BLaER1 (cell line): ENCODE measurements around the gene GP1BB.

Experiments
- H3K27ac ChIP-seq: shearing (Covaris generic); formaldehyde crosslinking; 2 replicates; pipeline ENCODE4 v1.8.1; 2022
- H3K27me3 ChIP-seq: shearing (Covaris generic); formaldehyde crosslinking; 2 replicates; pipeline ENCODE4 v1.8.1; 2022
- H3K36me3 ChIP-seq: shearing (Covaris generic); formaldehyde crosslinking; 2 replicates; pipeline ENCODE4 v1.8.1; 2022
- H3K4me1 ChIP-seq: shearing (Covaris generic); formaldehyde crosslinking; 2 replicates; pipeline ENCODE4 v1.8.1; 2022
- H3K4me2 ChIP-seq: shearing (Covaris generic); formaldehyde crosslinking; 2 replicates; pipeline ENCODE4 v1.8.1; 2022
- H3K4me3 ChIP-seq: shearing (Covaris generic); formaldehyde crosslinking; 2 replicates; pipeline ENCODE4 v1.8.1; 2022
- H3K9ac ChIP-seq: shearing (Covaris generic); formaldehyde crosslinking; 2 replicates; pipeline ENCODE4 v1.8.1; 2022
- H3K9me3 ChIP-seq: shearing (Covaris generic); formaldehyde crosslinking; 2 replicates; pipeline ENCODE4 v1.8.1; 2022
- H4K20me1 ChIP-seq: shearing (Covaris generic); formaldehyde crosslinking; 2 replicates; pipeline ENCODE4 v1.8.1; 2022
- Cebpa-rat ChIP-seq: shearing (Covaris generic); IDR thresholded peaks from 2 replicates; pipeline ENCODE4 v1.8.1; 2022

The GP1BB gene

DNA sequence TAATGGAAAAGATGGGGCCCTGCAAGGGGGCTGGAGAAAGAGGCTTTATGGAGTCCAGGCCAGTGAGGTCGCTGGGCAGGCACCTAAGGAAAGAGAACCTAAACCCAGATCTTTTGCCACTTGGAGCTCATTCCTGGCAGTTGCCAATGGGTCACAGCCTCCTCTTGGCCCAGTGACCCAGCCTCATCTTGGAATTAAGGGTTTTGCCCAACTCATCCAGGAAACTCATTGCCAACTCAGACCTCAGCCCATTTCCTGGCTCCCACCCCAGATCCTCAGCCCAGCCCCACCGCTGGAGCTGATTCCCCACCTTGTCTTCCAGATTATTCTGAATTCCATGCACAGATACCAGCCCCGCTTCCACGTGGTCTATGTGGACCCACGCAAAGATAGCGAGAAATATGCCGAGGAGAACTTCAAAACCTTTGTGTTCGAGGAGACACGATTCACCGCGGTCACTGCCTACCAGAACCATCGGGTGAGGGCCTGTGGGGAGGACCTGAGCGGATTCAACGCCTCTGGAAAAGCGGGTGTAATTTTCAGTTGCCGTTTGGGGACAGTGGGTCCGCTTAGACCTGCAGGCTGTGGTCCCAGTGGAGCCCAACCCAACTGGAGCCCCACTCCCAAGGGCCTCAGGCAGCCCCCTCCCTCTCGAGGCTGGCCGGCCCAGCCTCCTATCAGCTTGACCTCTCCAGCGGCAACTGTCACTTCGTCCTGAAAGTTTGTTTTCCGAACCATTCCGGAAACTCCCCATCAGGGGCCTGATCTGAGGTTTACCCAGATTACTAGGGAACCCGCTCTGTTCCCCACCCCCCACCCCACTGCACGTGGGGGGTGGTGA lies 41.5 kb downstream of the GP1BB start:
- Histone ChIP-seq H3K9me3 (no peaks in the 10 kb centered on the region), H3K4me1 (peaks cover 55% of the 10 kb centered on the region), H3K36me3 (no peaks in the 10 kb centered on the region), H3K9ac (no peak overlapping the region), H3K4me3 (peak overlapping the region; percentile 66), H3K27me3 (peaks cover 100% of the 10 kb centered on the region), H3K27ac (no peak overlapping the region), H4K20me1 (peaks cover 81% of the 10 kb centered on the region), H3K4me2 (peak overlapping the region; percentile 88)
- TF ChIP-seq Cebpa-rat = no peak

DNA sequence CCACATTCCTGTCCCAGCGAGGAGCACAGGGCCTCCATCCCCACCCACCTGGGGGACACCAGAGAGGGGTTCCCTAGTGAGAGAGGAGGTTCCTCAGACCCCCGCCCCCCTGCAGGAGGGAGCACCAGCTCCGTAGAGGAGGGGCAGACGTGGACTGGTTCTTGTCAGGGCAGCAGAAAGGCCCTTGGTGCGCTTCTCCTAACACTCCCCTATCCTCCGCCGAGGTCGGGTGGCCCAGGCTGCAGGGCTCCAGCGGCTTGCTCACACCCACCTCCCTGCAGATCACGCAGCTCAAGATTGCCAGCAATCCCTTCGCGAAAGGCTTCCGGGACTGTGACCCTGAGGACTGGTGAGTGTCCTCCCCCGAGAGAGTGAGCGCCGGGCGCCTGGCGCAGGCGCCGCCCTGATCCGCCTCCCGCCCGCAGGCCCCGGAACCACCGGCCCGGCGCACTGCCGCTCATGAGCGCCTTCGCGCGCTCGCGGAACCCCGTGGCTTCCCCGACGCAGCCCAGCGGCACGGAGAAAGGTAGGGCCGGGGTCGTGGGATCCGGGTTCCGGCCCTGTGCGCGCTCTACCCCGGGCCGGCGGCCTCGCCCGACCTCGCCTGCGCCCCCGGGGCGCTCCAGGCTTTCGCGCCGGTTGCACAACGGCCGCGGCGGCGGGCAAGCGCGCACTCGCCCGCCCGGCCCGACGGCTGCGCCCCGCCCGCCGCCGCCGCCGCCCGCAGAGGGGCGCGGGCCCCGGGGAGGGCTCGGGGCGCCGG lies 42.3 kb downstream of the GP1BB start:
- H3K4me2 ChIP-seq = peak overlapping the region; percentile 88
- peak overlapping the region; percentile 66 for H3K4me3 ChIP-seq
- H3K4me1 ChIP-seq = peaks cover 55% of the 10 kb centered on the region
- H3K27me3 ChIP-seq = peaks cover 100% of the 10 kb centered on the region
- TF ChIP-seq Cebpa-rat = peak; percentile 68
- no peak overlapping the region for H3K27ac ChIP-seq
- no peak overlapping the region for H3K9ac ChIP-seq
- peaks cover 77% of the 10 kb centered on the region for H4K20me1 ChIP-seq
- no peaks in the 10 kb centered on the region for H3K9me3 ChIP-seq
- H3K36me3 ChIP-seq = no peaks in the 10 kb centered on the region

DNA sequence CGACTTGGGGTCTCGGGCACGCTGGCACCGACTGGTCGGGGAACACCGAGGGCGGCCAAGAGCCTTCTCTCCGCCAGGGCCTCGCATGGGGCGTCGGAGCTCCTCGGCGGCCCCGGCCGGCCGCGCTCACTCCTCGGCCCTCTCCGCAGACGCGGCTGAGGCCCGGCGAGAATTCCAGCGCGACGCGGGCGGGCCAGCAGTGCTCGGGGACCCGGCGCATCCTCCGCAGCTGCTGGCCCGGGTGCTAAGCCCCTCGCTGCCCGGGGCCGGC lies 42.8 kb downstream of the GP1BB start:
- Histone ChIP-seq H3K9ac (no peak overlapping the region), H4K20me1 (peaks cover 75% of the 10 kb centered on the region), H3K9me3 (no peaks in the 10 kb centered on the region), H3K36me3 (no peaks in the 10 kb centered on the region), H3K27me3 (peaks cover 100% of the 10 kb centered on the region), H3K27ac (no peak overlapping the region), H3K4me3 (peak overlapping the region; percentile 66), H3K4me1 (peaks cover 54% of the 10 kb centered on the region), H3K4me2 (peak overlapping the region; percentile 88)
- TF ChIP-seq Cebpa-rat = no peak

DNA sequence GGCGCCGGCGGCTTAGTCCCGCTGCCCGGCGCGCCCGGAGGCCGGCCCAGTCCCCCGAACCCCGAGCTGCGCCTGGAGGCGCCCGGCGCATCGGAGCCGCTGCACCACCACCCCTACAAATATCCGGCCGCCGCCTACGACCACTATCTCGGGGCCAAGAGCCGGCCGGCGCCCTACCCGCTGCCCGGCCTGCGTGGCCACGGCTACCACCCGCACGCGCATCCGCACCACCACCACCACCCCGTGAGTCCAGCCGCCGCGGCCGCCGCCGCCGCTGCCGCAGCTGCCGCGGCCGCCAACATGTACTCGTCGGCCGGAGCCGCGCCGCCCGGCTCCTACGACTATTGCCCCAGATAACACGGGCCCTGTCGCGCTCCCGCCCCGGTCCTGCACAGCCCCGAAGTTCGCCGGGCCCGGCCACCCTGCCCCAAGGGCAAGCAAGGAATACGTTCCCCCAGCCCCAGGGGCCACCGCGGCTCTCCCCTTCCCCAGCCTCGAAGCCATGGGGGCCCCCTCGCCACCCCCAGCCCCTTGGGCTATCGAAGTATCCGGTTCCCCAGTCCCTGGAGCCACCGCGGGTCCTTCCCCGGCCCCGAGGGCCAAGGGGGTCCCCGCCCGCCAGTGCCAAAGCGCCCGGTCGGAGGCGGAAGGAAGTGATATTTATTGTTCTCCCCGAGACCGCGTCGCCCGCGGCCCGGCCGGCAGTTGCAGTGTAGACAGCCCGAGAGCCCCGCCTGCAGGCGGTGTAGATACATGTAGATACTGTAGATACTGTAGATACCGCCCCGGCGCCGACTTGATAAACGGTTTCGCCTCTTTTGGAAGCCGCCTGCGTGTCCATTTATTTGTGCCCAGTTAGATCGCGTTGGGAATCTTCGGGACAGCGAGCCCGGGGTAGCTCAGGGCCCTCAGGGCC lies 43.4 kb downstream of the GP1BB start:
- no peaks in the 10 kb centered on the region for H3K36me3 ChIP-seq
- H3K4me1 ChIP-seq = peaks cover 55% of the 10 kb centered on the region
- peak overlapping the region; percentile 66 for H3K4me3 ChIP-seq
- peak overlapping the region; percentile 88 for H3K4me2 ChIP-seq
- H3K27ac ChIP-seq = no peak overlapping the region
- H3K27me3 ChIP-seq = peaks cover 100% of the 10 kb centered on the region
- no peak overlapping the region for H3K9ac ChIP-seq
- peaks cover 69% of the 10 kb centered on the region for H4K20me1 ChIP-seq
- no peaks in the 10 kb centered on the region for H3K9me3 ChIP-seq
- no peak for TF ChIP-seq Cebpa-rat

- Histone ChIP-seq H3K27ac (no peak overlapping the region), H3K9ac (no peak overlapping the region), H3K9me3 (no peaks in the 10 kb centered on the region), H3K4me1 (peaks cover 64% of the 10 kb centered on the region), H3K27me3 (peaks cover 97% of the 10 kb centered on the region), H3K4me2 (peak overlapping the region; percentile 88), H4K20me1 (peaks cover 60% of the 10 kb centered on the region), H3K36me3 (no peaks in the 10 kb centered on the region), H3K4me3 (peak overlapping the region; percentile 66)
- no peak for TF ChIP-seq Cebpa-rat
Observed at GRCh38 chr22:19767427-19768341, 44.3 kb downstream of the GP1BB start.

GRCh38 chr22:19769393-19769715 lies 46.0 kb downstream of the GP1BB start:
- no peaks in the 10 kb centered on the region for H3K9me3 ChIP-seq
- H3K9ac ChIP-seq = no peak overlapping the region
- no peak overlapping the region for H3K4me3 ChIP-seq
- no peak for TF ChIP-seq Cebpa-rat
- peaks cover 80% of the 10 kb centered on the region for H3K27me3 ChIP-seq
- H3K27ac ChIP-seq = no peak overlapping the region
- peak overlapping the region; percentile 24 for H3K4me2 ChIP-seq
- peaks cover 43% of the 10 kb centered on the region for H4K20me1 ChIP-seq
- peaks cover 81% of the 10 kb centered on the region for H3K4me1 ChIP-seq
- no peaks in the 10 kb centered on the region for H3K36me3 ChIP-seq

DNA sequence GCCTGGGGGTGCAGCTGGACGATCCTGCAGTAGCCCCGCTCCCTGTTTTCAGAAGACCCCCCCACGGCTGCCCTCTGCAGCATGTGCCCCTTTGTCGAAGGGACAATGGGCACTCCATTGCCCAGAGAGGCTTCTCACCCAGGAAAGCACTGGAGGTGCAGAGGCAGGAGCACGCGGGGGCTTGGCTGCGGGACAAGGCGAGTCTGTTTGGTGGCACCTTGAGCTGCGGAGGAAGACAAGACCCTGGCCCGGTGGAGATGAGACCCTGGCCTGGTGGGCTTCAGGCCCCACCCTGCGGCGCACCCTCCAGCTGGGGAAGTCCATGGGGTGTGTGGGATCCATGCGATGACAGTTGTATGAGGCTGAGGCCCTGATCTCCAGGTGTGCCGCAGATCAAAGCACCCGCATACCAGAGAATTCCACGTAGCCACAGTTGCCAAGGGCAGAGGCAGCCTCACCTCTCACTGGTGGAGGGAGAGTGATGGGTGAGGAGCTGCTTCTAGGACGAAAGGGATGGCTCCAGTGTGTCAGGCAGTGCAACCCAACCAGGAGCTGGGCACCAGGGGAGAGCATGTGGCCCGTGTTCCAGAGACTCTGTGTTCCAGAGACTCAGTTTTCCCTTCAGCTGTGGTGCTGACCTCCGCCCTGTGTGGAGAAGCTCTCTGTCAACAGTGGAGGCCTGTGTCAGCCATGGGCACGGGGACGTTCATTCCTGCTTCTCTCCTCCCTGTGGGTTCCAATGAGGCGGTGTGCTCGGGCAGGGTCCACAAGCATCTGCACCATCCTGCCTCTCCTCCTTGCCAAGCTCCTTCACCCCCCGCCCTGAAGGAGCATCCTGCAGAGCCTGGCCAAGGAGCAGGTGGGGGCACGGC lies 47.2 kb downstream of the GP1BB start:
- H3K4me3 ChIP-seq = no peak overlapping the region
- no peak overlapping the region for H3K4me2 ChIP-seq
- H4K20me1 ChIP-seq = peaks cover 31% of the 10 kb centered on the region
- H3K36me3 ChIP-seq = no peaks in the 10 kb centered on the region
- H3K27me3 ChIP-seq = peaks cover 68% of the 10 kb centered on the region
- H3K4me1 ChIP-seq = peaks cover 72% of the 10 kb centered on the region
- no peak overlapping the region for H3K9ac ChIP-seq
- H3K9me3 ChIP-seq = no peaks in the 10 kb centered on the region
- TF ChIP-seq Cebpa-rat = no peak
- H3K27ac ChIP-seq = no peak overlapping the region

DNA sequence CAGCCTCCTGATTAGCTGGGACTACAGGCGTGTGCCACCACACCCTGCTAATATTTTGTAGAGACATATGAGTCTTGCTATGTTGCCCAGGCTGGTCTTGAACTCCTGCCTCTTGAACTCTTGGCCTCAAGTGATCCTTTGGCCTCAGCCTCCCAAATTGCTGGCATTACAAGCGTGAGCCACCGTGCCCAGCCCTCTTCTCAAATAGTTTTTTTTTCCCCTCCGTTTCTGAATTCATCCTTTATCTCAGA lies 49.0 kb downstream of the GP1BB start:
- H3K4me2 ChIP-seq = peak overlapping the region; percentile 91

More for the DNA sequence above, 49.0 kb downstream of the GP1BB start:
- Histone ChIP-seq H4K20me1 (peaks cover 14% of the 10 kb centered on the region), H3K4me3 (peak overlapping the region; percentile 41; the same call in 1 of the 2 replicates), H3K36me3 (no peaks in the 10 kb centered on the region), H3K4me1 (peaks cover 69% of the 10 kb centered on the region), H3K9me3 (no peaks in the 10 kb centered on the region), H3K27me3 (peaks cover 50% of the 10 kb centered on the region), H3K27ac (peak overlapping the region; percentile 57; the same call in 1 of the 2 replicates), H3K9ac (peak overlapping the region; percentile 26; the same call in 1 of the 2 replicates)
- TF ChIP-seq Cebpa-rat = no peak
